HG02981 (cell line): ENCODE data around the gene IL6.
"Not testable (repeated sequence)": the region's sequence is repeated elsewhere in the genome, so short reads cannot be mapped to it uniquely, and the experiment has no call there.

ENCODE experiments used
- ATAC-seq: cut with Tn5 transposase; IDR thresholded peaks from one replicate; pipeline ENCODE4 v1.9.1; 2021; ENCODE audit warnings: mild to moderate bottlenecking, moderate library complexity; ENCODE audit not compliant: unreplicated experiment

IL6 gene

GRCh38 chr7:22779730-22780323 lies 52.8 kb downstream of the IL6 start:
- ATAC-seq = not testable (repeated sequence)

- no peak for ATAC-seq
These were observed 54.3 kb downstream of the IL6 start for GRCh38 chr7:22781230-22781711.
